ENCODE data around the gene FADS3.

The FADS3 gene

DNA sequence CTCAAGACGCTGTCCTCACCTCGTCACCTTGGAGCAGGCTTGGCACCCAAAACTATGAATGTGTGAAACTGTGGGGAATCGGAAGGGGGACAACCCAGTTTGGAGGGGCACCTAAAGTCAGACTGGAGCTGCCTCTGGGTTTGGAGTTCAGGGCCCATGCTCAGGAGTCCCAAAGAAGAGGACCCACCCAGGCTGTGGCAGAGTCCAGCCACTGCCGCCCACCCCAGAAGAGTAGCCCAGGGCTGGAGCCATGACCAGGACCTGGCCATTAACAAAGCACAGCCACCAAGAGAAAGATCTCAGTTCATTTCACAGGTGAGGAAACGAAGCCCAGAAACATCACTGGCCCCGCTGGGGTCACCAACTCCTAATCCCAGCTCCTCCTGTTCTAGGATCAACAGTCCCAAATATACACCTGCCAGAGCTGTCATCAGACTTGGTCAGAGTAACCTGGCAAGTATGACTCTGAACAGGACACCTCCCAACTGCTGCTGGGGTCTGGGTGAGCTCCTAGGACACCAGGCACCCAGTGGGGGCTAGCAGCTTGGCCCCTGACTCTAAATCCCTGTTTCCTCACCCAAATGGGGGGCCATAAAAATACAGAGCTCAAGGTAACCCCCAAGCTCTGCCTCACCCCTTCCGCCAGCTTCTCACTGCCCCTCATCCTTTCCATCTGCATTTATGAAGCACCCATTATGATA, 23.3 kb upstream of the FADS3 start:
- DNase-seq (ENCODE audit: extremely low read depth, low read depth), result no peak
- TF ChIP-seq, protein P1, sequence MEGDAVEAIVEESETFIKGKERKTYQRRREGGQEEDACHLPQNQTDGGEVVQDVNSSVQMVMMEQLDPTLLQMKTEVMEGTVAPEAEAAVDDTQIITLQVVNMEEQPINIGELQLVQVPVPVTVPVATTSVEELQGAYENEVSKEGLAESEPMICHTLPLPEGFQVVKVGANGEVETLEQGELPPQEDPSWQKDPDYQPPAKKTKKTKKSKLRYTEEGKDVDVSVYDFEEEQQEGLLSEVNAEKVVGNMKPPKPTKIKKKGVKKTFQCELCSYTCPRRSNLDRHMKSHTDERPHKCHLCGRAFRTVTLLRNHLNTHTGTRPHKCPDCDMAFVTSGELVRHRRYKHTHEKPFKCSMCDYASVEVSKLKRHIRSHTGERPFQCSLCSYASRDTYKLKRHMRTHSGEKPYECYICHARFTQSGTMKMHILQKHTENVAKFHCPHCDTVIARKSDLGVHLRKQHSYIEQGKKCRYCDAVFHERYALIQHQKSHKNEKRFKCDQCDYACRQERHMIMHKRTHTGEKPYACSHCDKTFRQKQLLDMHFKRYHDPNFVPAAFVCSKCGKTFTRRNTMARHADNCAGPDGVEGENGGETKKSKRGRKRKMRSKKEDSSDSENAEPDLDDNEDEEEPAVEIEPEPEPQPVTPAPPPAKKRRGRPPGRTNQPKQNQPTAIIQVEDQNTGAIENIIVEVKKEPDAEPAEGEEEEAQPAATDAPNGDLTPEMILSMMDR (IDR thresholded peaks at IDR 0.05; ENCODE audit: low read depth, low read length, missing control alignments), result no peak
- no peak overlapping the region for H3K4me3 ChIP-seq (replicated peaks; ENCODE audit: low read depth, low read length)

DNA sequence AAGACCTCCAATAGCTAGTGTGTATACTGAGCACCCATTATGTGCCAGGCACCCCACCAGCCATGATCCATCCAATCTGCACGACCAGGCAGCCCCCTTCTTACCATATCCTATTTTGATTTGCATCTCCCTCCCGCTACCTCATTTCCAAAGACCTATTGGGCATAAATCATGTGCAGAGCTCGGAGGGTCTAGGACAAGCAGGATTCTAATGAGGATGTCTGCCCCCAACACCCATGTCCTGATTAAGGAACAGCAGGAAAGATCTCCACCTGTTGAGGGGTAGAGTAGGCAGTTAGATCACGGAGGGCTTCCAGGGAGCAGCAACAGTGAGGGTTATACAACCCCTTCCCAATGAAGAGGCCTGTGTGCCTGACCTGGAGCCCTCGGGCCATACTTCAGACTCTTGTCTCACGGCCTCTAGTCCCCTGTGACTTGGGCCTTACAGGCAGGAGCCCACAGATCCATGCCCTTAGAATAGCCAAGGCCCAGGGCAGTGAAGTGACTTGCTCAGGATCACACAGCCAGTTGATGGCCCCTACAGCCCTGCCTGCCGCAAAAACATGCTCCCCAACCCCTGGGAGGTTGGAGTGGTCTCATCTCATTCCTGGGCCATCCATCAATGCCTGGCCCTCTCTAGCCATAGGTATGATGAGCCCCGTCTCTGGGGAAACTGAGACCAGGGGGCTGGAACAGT, 22.5 kb upstream of the FADS3 start:
- no peak overlapping the region for H3K4me3 ChIP-seq (replicated peaks; ENCODE audit: low read depth, low read length)
- DNase-seq (ENCODE audit: extremely low read depth, low read depth), result no peak
- TF ChIP-seq, protein P1 (IDR thresholded peaks at IDR 0.05; ENCODE audit: low read depth, low read length, missing control alignments), result no peak

DNA sequence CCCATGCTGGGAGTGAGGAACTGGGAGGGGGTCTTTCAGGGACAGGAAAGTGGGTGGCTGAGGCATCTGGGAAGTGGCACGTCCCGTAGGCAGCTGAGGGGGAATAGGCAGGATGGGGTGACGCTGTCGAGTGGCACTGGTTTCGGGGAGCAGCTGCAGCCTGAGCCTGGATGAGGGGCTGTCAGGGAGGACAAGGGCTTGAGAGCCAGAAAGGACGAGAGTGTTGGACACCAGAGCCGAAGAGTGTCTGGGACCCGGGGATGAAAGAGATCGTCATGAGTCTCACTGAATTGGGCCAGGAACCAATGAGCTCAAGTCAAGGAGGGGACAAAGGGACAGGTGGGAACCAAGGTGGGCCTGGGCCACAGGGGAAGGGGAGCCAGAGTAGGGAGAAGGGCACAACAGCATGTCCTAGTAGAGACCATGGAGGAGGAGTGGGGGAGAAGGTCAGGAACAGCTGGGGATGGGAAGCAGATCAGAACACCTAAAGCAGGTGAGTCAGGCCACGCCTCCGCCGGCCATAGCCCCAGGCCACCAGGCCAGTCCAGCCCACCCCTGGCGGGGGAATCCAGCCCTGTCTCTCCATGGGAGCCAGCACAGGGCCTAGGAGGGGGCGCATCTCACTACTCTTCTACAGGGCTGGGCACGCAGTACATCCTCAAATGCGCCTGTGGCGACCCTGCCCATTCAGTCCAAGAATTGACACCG, 21.8 kb upstream of the FADS3 start:
- no peak overlapping the region for H3K4me3 ChIP-seq (replicated peaks; ENCODE audit: low read depth, low read length)
- TF ChIP-seq, protein P1 (IDR thresholded peaks at IDR 0.05; ENCODE audit: low read depth, low read length, missing control alignments), result no peak
- no peak for DNase-seq (ENCODE audit: extremely low read depth, low read depth)

DNA sequence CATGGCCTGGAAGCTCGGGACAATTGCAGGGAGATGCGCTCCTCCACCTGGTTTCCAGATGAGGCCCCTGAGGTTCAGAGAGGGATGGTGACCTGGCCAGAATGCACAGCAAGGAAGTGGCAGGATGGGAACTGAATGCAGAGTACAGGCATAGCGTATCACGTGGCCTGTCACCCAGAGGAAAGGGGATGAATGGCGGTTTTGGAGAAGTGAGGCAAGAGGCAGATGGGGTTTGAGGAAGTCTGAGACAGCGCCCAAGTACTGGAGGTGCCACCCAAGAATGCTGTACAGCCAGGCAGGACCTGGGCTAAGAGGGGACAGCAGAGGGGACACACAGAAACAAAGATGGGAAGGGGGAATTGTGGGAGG, 21.2 kb upstream of the FADS3 start:
- TF ChIP-seq, protein P1 (IDR thresholded peaks at IDR 0.05; ENCODE audit: low read depth, low read length, missing control alignments), result no peak
- DNase-seq (ENCODE audit: extremely low read depth, low read depth), result no peak
- H3K4me3 ChIP-seq (replicated peaks; ENCODE audit: low read depth, low read length), result no peak overlapping the region

DNA sequence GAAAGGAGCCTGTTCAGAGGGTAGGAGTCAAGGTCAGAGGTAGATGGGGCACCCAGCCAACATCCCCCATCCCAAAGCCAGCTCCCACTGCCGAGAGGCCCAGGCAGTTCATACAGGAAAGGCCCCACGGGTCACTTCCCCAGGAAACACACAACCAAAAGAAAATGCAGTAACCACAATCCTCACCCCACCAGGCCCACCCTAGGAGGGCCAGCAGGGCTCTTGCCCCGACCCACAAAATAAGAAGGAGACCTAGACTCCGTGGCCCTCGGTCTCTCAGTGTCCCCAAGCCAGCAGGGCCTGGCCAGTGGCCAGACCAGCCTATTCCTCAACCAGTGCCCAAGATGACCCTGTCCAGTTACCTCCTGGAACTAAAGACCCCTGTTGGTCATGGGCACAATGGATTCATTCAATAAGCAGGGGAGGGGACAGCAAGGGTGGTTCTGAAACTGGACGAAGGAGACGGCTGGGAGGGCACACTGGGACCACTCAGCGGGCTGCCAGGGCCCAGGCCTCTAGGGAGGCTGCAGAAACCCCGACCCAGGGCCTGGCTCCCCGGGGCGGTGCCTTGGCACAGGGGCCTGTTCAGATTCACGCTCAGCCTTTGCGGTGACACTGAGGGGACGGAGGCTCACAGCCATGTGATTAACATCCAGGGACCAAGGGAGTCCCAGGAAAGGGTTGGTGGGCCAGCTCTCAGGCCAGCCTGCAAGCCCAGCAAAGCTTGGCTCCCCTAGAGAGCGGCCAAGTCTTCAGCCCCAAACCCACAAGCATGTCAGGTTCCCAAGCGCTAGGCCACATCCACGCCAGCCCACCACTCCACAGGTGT, 20.6 kb upstream of the FADS3 start:
- TF ChIP-seq, protein P1 (IDR thresholded peaks at IDR 0.05; ENCODE audit: low read depth, low read length, missing control alignments), result no peak
- H3K4me3 ChIP-seq (replicated peaks; ENCODE audit: low read depth, low read length), result no peak overlapping the region
- no peak for DNase-seq (ENCODE audit: extremely low read depth, low read depth)

DNA sequence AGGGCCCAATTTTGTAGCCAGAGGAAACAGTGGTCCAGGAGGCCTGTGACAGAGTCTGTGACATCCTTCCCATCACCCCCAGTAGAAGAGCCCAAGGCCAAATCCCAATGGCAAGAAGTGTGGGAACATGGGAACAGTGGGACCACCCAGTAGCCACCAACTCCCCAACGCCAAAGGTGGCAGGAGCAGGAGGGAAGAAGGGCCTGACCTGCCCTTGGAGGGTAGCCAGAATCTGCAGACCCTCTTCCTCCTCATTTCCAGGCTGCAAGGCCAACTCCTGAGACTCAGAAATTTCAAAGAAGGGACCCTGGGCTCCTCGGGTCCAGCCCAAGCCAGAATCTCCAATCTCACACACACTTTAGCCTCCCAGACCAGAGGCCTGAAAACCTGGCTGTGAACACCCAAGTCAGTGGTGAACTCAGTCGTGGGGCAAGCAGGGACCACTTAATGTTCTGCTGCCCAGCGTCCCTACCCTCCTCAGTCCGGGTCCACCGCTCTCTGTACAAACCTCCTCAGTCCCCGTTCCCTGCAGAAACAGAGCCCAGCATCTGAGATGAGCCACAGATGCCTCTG, 19.9 kb upstream of the FADS3 start:
- TF ChIP-seq, protein P1 (IDR thresholded peaks at IDR 0.05; ENCODE audit: low read depth, low read length, missing control alignments), result no peak
- DNase-seq (ENCODE audit: extremely low read depth, low read depth), result no peak

More for the DNA sequence above, 19.9 kb upstream of the FADS3 start:
- no peak overlapping the region for H3K4me3 ChIP-seq (replicated peaks; ENCODE audit: low read depth, low read length)

Measured in HFF-Myc (cell line).